Measurements from ENCODE around the gene HMSD.
A peak's percentile ranks its signal among the peaks of the same experiment; 100 is the strongest.

The HMSD gene

GRCh38 chr18:63960891-63961290 lies 11.8 kb downstream of the HMSD start:
- no peak for DNase-seq

DNA sequence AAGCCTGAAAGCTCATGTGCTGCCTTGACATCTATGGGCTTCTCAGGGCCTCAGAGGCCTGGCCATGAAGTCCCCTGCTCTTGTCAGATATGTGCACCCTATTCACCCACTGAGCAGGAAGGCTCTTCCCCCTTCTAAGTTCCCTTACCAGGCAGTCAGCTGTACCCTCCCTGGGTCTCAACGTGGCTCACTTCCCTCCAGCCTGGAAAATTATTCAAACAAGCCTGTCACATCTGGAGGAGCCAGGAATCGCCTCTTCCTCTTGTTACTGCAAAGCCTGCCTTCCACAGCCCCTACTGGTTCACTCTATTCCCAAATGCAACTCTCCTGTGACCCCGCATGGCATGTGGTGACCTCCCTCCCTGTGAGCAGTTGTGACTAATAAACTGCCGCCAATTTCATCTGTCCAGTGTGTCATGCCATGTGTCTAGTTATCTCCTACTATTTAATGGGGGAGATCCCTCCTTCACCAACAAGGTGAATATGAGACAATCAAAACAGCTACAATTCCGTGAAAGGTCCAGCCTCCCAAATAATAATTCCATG lies 12.4 kb downstream of the HMSD start:
- DNase-seq, result no peak

GRCh38 chr18:63962137-63962536 lies 13.0 kb downstream of the HMSD start:
- DNase-seq, result no peak

- no peak for DNase-seq
Measured at GRCh38 chr18:63963615-63964256, 14.6 kb downstream of the HMSD start.

DNA sequence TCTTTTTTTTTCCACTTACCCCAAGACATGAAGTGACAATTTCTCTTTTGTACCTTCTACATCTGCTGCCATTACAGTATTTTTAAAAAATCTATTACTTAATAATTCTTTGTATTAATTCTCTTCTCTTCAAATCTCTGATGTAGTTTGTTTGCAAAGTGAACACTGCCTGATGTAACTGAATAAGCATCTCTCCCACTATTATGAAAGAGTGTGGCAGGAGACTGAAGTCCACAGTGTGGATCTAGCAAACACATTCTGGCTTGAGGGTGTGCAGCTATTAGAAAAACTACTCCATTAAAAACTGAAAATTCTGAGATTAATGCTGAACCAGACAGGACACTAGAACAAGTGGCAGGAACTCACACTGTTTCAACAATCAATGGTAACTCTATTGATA lies 15.8 kb downstream of the HMSD start:
- DNase-seq, result no peak

DNA sequence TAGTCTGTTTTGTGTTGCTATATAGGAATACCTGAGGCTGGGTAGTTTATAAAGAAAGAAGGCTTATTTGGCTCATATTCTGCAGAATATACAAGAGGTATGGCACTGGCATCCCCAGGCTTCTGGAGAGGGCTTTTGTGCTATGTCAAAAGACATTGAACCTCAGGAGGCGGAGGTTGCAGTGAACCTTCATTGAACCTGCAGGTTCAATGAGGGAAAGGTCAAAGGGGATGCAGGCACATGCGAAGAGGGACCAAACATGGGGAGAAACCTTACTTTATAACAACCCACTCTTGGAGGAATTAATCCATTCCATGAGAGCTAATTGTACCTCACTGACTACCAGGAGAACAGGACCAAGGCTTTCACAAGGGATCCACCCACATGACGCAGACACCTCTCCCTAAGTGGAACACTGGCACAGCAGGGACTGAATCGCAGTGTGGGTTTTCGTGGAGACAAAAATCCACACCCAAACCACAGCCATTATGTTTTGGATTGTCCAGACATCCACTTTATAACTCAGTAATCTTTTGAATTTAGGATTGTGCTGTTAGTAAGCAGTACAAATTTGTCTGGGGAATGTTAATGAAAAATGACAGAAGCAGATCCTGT lies 16.7 kb downstream of the HMSD start:
- no peak for DNase-seq

- peak; percentile 94 for DNase-seq
Measured at GRCh38 chr18:63969942-63970808, 21.1 kb downstream of the HMSD start, which contains the start of gene SERPINB8. Gene SERPINB8 (plus strand): TSS chr18:63970081. CDS start chr18:63978309, 8,228 bp downstream.

GRCh38 chr18:63970809-63971205 lies 21.7 kb downstream of the HMSD start:
- peak; percentile 51 for DNase-seq

DNA sequence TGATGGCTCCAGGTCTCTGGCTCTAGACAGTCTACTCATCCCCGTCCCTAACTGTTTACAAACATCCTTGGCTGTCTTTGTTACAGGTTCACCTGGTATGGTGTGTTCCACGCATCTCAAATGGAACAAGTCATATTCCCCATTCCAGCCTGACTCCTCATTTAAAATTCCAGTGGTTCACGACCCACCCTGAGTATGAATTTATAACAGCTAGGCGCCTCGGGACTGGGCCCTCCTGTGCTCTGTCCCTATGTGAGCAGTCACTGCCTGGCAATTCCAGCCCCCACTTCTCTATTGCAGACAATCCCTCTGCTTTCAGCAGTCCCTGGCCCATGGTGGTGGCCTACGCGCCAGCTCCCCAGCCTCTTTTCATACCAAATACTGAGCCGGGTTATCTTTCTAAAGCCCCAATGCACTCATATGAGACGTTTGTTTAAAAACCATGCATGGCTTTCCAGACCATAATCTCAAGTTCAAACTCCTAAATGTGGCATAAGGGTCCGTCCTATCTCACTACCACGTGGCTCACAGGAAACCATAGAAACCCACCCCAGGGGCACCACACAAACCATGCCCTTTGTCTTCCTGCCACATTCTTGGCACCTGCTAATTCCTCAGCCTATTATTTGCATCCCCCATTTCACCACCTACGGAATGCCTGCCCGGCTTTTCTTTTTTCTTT lies 22.4 kb downstream of the HMSD start:
- DNase-seq, result no peak

DNA sequence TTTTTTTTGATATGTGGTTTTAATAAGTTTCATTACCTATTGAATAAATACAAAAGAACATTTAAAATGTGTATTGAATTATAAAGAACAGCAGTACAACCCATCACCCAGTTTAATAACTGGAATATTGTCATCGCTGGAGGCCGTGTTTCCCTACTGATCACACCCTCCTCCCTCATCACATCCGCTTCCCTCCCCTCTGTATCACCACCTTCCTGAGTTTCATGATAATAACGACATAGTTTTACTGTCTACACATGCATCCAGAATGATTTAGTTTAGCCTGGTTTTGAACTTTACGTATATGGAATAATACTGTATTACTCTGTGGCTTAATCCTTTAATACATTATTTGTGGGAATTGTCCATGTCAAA lies 22.9 kb downstream of the HMSD start:
- no peak for DNase-seq

GRCh38 chr18:63974991-63975390 lies 25.9 kb downstream of the HMSD start:
- no peak for DNase-seq

GRCh38 chr18:63975628-63976027 lies 26.5 kb downstream of the HMSD start:
- DNase-seq, result no peak

DNA sequence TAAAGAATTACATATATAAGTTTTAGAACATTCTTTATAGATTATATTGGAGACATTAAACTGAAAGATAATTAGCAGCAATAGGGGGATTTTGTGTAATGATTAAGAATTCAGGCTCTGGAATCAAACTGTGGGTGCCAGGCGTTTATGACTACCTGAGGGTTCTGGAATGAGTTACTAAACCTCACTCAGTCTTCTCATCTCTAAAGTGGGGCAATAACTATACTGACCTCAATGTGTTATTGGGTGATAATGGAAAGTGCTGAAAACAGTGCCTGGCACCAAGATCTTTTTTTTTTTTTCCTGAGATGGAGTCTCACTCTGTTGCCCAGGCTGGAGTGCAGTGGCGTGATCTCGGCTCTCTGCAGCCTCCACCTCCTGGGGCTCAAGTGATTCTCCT lies 27.9 kb downstream of the HMSD start:
- DNase-seq, result no peak

GRCh38 chr18:63979409-63979920 lies 30.4 kb downstream of the HMSD start:
- peak; percentile 5 for DNase-seq

- no peak for DNase-seq
Measured at GRCh38 chr18:63980027-63980426, 30.9 kb downstream of the HMSD start.

- no peak for DNase-seq
Measured at GRCh38 chr18:63980896-63981460, 31.9 kb downstream of the HMSD start.

DNA sequence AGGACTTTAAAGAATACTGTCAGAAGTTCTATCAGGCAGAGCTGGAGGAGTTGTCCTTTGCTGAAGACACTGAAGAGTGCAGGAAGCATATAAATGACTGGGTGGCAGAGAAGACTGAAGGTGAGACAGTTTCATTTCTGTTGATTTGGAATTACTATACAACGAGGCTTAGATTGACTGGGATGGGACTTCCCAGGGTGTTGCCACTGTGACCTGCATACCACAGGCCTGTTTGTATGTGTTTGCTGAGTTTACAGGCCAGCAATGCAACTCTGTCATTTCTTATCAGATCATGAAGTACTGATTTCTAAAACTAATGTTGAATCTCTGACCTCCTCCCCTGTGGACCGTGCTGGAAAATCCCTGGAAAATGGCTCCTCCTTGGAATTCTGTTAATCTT lies 32.6 kb downstream of the HMSD start:
- DNase-seq, result no peak

GRCh38 chr18:63982361-63982760 lies 33.3 kb downstream of the HMSD start:
- DNase-seq, result no peak

GRCh38 chr18:63986885-63987284 lies 37.8 kb downstream of the HMSD start:
- DNase-seq, result no peak

DNA sequence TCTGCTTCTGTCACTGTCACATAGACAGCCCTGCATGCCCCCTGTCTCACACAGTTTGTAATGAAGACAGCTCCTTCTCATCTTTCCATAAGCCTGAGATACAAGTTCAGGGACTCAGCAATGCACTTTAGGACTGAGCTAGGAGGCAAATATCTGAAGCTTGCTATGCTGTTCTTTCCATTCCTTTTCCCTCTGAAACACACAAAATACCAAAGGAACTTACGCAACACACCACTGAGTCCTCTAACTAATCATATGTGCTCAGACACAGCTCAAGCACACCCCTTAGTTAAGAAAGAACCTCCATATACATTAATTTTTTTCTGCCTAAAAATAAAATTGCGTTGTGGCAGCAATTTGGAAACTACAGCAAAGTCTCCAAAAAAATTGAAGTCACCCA lies 38.6 kb downstream of the HMSD start:
- no peak for DNase-seq

- DNase-seq, result no peak
Measured at GRCh38 chr18:63992751-63993150, 43.6 kb downstream of the HMSD start.

DNA sequence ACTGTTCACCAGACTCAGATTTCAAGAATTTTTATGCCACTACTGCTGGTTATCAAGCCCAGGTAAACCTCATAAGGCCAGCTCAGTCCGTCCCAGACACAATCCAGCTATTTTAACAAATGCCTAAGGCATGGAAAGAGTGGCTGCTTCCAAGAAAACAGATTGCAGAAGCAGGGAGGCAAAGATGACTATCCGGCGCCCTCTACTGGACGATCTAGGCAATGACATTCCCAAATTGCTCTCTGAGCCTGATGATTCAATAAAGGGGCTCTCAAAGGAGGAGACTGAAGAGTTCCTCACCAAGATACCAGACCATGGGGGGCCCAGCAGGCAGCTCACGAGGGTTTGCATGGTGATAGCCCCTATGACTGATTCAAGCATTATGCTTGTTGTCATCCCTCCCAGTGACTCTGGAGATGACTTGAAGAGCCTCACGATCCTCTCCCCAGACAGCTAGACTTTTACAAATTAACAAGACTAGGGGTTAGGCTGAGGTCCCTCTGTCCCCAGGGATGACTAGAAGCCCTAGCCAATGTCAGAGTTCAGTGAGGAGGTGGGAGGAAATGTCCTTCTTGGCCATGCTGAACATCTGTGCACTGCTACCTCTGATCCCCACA lies 45.8 kb downstream of the HMSD start:
- DNase-seq, result no peak
